Lower leg skin (tissue), 3 donors: ENCODE results near the gene DTNBP1.

Experiments used
- POLR2A ChIP-seq, 2 donors: fragments of 450-650 bp; IDR thresholded peaks; one replicate each; pipeline ENCODE4 v1.6.1; 2016 to 2017; ENCODE audit warnings: antibody characterized with exemption in 2 of 2, mild to moderate bottlenecking in 1 of 2, moderate library complexity in 1 of 2
- TF ChIP-seq, protein P1 (sequence below), 3 donors: fragments of 450-650 bp; IDR thresholded peaks; one replicate each; pipeline ENCODE4 v1.5.1; 2016; ENCODE audit warnings: antibody characterized with exemption in 3 of 3, mild to moderate bottlenecking in 3 of 3, moderate library complexity in 2 of 3

DNA sequence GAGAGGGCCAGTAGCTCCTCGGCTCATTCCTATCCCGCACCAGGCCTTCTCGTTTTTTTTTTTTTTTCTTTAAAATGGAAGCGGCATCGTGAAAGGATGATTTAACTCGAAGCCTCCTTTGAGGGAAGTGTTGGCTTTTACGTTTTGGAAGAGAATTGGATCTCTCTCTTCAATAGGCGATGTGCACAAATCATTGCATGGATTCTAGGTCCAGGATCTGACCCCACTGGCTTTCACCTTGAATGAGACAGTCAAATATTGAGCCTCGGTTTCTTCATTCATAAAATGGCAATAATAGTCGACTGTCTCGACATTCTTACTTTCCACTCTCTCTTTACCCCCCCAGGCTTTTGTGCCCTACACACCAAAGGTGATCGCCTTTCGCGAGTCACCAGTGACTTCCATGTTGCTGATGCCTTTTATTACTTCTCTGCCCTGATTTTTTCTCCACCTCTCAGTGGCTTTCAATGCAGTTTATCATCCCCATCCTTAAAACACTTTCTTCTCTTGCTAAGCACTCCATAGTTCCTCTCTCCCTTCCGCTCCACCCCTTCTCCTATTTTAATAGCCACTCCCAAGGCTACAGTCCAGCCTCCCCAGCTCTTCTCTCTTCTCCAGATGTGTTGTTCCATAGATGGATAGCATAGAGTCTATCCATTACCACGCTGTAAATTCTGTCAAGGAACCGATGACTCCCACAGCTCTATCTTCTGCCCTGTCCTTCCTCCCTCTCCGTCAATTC, 473 bp upstream of the DTNBP1 start:
- no peak for TF ChIP-seq POLR2A (IDR thresholded peaks at IDR 0.05)
- TF ChIP-seq, protein P1, sequence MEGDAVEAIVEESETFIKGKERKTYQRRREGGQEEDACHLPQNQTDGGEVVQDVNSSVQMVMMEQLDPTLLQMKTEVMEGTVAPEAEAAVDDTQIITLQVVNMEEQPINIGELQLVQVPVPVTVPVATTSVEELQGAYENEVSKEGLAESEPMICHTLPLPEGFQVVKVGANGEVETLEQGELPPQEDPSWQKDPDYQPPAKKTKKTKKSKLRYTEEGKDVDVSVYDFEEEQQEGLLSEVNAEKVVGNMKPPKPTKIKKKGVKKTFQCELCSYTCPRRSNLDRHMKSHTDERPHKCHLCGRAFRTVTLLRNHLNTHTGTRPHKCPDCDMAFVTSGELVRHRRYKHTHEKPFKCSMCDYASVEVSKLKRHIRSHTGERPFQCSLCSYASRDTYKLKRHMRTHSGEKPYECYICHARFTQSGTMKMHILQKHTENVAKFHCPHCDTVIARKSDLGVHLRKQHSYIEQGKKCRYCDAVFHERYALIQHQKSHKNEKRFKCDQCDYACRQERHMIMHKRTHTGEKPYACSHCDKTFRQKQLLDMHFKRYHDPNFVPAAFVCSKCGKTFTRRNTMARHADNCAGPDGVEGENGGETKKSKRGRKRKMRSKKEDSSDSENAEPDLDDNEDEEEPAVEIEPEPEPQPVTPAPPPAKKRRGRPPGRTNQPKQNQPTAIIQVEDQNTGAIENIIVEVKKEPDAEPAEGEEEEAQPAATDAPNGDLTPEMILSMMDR (IDR thresholded peaks at IDR 0.05) = no peak
